ENCODE results near the gene UGT8. TPM values are rescaled to one million over a fixed set of nuclear protein-coding genes. Genes with fewer than 3 reads are reported as not detected.
A peak's percentile ranks its signal among the peaks of the same experiment; 100 is the strongest.
"Not testable (repeated sequence)": the region's sequence is repeated elsewhere in the genome, so short reads cannot be mapped to it uniquely, and the experiment has no call there.

Gene UGT8, protein sequence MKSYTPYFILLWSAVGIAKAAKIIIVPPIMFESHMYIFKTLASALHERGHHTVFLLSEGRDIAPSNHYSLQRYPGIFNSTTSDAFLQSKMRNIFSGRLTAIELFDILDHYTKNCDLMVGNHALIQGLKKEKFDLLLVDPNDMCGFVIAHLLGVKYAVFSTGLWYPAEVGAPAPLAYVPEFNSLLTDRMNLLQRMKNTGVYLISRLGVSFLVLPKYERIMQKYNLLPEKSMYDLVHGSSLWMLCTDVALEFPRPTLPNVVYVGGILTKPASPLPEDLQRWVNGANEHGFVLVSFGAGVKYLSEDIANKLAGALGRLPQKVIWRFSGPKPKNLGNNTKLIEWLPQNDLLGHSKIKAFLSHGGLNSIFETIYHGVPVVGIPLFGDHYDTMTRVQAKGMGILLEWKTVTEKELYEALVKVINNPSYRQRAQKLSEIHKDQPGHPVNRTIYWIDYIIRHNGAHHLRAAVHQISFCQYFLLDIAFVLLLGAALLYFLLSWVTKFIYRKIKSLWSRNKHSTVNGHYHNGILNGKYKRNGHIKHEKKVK
- total RNA-seq, result 0.12 TPM in 1 of 2 replicates, not detected in the other

DNA sequence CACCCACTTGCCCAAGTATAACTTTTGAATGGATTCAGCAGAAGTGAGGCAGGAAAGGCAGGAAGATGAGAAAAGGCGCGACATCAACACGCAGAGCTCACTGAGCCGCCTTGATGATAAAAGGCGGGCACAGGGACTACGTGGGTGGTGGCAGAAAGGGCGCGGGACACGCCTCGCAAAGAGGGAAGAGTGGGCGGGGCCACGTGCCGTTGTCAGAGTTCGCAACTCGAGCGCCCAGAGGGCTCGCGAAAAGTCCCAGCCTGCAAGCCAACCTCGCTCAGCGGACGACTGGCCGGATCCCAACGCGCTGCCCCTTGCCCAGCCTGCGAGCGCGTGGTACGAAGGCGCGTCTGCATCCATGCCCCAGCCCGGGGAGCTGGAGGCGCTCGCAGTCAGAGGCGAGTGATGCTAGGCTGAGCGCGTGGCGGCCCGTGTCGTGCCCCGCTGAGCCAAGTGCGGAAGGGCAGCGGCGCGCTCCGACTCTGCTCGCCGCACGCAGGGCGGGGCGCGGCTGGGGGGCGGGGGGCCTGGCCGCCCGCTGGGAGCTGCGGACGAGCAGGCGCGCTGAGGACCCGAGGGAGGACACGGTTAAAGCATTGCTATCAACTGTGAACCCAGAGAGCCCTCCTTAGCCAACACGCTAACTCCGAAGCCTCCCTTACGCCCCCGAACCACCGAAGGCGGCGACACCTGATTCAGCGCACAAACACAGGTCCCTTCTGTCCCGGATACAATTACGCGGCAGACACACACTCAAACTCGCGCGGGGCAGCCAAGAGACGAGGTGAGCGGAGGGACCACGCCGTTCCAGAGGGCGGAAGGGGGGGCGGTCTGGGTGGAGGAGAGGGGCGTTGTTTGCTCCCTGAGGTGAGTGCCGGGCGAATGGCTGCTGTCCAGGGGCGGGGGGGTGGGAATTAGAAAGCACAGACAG is at the start of gene UGT8:
Gene UGT8, plus strand, starts transcription at position 617 of the 931 bp plus-strand sequence. CDS start 24,074 bp downstream, outside the sequence.
- no peak within 1 kb of the TSS for H3K27ac Mint-ChIP-seq
- intact Hi-C loops (cut with micrococcal nuclease), result no loop called here
- H3K4me3 Mint-ChIP-seq, result peak within 1 kb of the TSS; percentile 61

DNA sequence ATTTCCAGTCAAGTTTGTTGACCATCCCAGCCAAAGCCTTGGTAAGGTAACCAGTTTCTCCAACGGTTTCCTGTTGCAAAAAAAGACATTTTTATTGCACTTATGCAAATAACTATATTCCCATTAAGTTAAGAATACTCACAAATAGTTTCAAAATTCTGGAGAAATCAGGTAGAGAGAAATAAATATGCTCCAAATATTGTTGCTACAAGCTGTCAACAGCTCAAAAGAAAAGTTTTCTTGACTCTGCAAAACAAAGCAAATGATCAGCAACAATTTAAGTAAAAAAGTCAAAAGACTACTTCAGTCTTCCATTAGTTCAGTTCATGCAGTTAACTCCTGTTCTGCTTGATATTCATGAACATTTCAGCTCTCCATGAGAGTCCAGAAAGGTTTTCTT is 49.0 kb upstream of the UGT8 start:
- Mint-ChIP-seq H3K36me3 (ENCODE audit: low read depth) (no peaks in the 10 kb centered on the region), H3K4me3 (no peak overlapping the region), H3K9me3 (no peaks in the 10 kb centered on the region), H3K27me3 (no peaks in the 10 kb centered on the region), H3K27ac (no peak overlapping the region), H3K4me1 (no peaks in the 10 kb centered on the region)
- DNase-seq, result no peak
- intact Hi-C loops (cut with micrococcal nuclease), result no loop called here

More for the DNA sequence above, at the start of gene UGT8:
- Mint-ChIP-seq H3K4me1 (peaks cover 1% of the 10 kb centered on the region), H3K9me3 (no peaks in the 10 kb centered on the region), H3K27me3 (peaks cover 37% of the 10 kb centered on the region), H3K36me3 (ENCODE audit: low read depth) (no peaks in the 10 kb centered on the region)
- DNase-seq, result peak; percentile 71

DNA sequence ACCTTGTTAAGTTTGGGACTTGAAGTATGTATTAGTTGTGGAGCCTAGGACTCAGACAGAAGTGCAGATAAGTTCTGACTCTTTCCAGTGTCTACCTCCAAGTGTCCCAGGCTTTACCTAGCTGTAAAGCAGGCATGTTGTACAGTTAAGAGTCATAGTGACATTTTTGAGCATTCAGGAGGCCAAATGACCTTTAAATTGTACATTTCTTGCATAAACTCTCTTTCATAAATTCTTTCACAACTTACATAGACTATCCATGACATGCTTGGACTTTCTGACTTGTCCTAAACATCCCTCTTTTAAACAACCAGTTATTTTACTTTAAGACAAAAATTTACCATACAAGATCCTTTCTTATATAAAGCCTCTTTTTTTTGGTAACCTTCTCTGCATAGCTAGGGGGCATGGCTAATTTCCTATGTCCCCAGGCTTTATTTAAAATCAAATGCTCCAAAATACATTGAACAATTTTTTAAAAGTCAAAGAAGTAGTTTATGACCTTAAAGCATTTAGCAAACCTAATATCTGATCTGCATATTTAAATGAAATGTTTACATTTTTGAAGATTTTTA is 40.1 kb upstream of the UGT8 start:
- DNase-seq, result no peak
- Mint-ChIP-seq H3K27ac (no peak overlapping the region), H3K27me3 (no peaks in the 10 kb centered on the region), H3K36me3 (ENCODE audit: low read depth) (no peaks in the 10 kb centered on the region), H3K9me3 (peaks cover 6% of the 10 kb centered on the region), H3K4me1 (no peaks in the 10 kb centered on the region), H3K4me3 (no peak overlapping the region)
- intact Hi-C loops (cut with micrococcal nuclease), result no loop called here

DNA sequence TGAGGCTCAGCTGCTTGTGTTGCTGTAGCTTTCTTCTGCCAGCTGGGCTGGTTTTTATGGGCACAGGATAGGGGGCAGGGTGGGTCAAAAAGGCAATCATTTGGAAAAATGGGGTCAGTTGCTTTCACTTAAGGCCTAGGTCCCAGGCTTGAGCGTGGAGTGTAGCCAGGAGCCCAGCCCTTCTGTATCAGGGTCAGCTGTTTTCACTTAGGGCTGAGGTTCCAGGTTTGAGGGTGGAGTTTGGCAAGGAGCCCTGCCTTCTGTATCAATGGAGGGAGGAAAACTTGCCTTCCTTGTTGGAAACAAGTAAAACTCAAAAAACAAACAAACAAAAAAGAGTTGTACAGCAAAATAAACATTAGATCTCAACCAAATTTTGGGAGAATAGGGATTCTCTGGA is 37.0 kb upstream of the UGT8 start:
- H3K36me3 Mint-ChIP-seq (ENCODE audit: low read depth), result no peaks in the 10 kb centered on the region
- no peak overlapping the region for H3K27ac Mint-ChIP-seq
- no peak overlapping the region for H3K4me3 Mint-ChIP-seq
- intact Hi-C loops (cut with micrococcal nuclease), result no loop called here
- no peak for DNase-seq
- H3K9me3 Mint-ChIP-seq, result peaks cover 6% of the 10 kb centered on the region
- H3K4me1 Mint-ChIP-seq, result no peaks in the 10 kb centered on the region
- no peaks in the 10 kb centered on the region for H3K27me3 Mint-ChIP-seq

DNA sequence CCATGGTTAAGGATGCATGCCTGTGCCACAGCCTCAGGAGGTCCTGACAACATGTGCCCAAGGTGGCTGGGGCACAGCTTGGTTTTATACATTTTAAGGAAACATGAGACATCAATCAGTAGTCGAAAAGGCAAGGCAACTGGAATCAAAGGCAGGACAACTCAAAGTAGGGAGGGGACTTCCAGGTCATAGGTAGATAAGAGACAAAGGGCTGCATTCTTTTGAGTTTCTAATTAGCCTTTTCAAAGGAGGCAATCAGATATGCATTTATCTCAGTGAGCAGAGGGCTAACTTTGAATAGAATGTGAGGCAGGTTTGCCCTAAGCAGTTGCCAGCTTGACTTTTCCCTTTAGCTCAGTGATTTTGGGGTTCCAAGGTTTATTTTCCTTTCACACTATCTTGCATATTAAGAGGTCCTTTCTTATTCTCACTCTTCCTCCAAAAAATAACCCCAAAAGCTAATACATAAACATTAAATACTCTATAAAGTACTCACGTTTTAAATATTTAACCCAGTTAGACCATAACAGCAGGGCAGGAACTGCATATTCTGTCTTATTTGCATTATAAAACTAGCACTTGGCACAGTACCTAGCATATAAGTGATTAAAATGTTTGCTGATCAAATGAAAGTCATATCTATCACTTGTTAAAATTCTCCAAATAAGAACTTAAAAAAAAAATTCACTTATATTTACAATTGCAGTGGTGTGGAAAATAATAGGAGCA is 36.3 kb upstream of the UGT8 start:
- intact Hi-C loops (cut with micrococcal nuclease), result no loop called here
- Mint-ChIP-seq H3K27me3 (no peaks in the 10 kb centered on the region), H3K9me3 (peaks cover 6% of the 10 kb centered on the region), H3K27ac (no peak overlapping the region), H3K4me1 (no peaks in the 10 kb centered on the region), H3K4me3 (no peak overlapping the region), H3K36me3 (ENCODE audit: low read depth) (no peaks in the 10 kb centered on the region)
- DNase-seq, result no peak

DNA sequence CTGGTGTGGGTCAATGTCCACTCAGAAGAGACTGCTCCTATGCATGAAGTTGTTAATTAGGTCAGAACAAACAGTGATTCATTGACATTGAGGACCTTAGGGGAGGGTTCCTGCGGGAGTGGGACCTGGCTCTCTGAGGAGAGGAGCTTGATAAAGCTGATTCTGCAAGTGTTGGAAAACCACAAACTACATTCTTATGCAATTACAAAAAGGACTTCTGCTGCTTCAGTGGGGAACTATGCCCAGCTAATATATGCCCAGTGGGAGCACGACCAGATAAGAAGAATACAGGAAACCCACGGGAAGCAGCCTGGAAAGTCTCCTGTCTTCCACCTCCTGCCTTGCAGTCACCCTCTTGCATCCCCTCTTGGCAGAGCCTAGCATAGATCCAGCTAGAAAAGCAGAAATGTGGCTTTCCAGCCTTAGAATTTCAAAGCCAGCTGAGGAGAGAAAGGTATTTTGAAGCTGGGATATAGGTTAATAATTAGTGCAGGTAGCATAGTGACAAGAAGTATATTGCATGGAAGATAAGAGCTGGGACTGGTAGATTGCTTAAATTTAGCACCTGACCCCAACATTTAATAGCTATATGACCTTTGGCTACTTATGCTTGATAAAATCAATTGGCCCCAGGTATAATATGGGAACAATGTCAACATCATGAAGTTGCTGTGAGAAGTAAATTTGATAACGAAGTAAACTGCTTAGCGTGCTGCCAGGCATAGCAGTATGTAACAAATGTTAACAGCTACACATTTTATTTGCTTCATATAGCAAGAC is 34.9 kb upstream of the UGT8 start:
- no peaks in the 10 kb centered on the region for H3K9me3 Mint-ChIP-seq
- intact Hi-C loops (cut with micrococcal nuclease), result no loop called here

GRCh38 chr4:114577386-114577785 is 21.2 kb upstream of the UGT8 start:
- Mint-ChIP-seq H3K36me3 (ENCODE audit: low read depth) (no peaks in the 10 kb centered on the region), H3K27me3 (no peaks in the 10 kb centered on the region), H3K4me1 (no peaks in the 10 kb centered on the region), H3K27ac (no peak overlapping the region), H3K4me3 (no peak overlapping the region), H3K9me3 (no peaks in the 10 kb centered on the region)
- DNase-seq, result no peak
- intact Hi-C loops (cut with micrococcal nuclease), result no loop called here

More for the DNA sequence above, 34.9 kb upstream of the UGT8 start:
- no peaks in the 10 kb centered on the region for H3K27me3 Mint-ChIP-seq
- no peak overlapping the region for H3K27ac Mint-ChIP-seq
- no peak for DNase-seq
- H3K36me3 Mint-ChIP-seq (ENCODE audit: low read depth), result no peaks in the 10 kb centered on the region
- H3K4me1 Mint-ChIP-seq, result no peaks in the 10 kb centered on the region
- H3K4me3 Mint-ChIP-seq, result no peak overlapping the region

DNA sequence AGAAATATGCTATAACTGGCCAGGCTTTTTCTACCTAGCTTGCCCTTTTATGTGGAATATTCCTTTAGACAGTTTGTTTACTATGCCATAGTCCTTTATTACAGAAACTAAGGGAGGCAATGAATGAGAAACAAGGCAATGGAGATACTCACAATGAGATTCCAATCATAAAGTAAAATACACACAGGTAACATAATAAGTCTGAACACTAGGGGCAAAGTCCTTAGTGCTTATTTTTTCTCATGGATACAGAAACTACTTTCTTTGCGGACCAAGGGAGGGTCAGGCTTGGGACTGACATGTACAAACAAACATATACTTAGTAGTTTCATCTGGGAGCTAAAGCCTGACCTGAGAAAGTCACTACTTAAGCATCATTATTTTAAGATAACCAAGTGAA is 16.0 kb upstream of the UGT8 start:
- no peaks in the 10 kb centered on the region for H3K27me3 Mint-ChIP-seq
- no peaks in the 10 kb centered on the region for H3K36me3 Mint-ChIP-seq (ENCODE audit: low read depth)
- no peaks in the 10 kb centered on the region for H3K9me3 Mint-ChIP-seq
- H3K4me1 Mint-ChIP-seq, result no peaks in the 10 kb centered on the region
- intact Hi-C loops (cut with micrococcal nuclease), result no loop called here
- H3K4me3 Mint-ChIP-seq, result no peak overlapping the region
- DNase-seq, result no peak
- no peak overlapping the region for H3K27ac Mint-ChIP-seq

DNA sequence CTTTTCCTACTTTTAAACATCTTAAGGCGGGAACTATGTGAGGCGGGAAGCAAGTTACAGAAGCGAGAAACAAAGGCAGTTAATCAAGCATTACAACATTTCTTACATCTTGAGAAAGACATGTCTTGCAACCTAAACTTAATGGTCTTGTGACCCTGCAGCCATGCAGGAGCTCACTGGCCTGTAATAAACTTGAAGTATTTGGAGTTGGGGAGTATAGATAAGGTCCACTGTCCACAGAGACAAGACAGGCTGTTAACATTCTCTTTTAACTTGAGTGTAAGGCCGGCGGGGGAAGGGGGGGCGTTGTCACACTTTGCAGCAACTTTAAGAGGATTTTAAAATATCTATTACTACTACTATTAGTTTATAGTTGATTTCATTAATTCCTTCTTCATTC is 10.3 kb upstream of the UGT8 start:
- DNase-seq, result no peak
- H3K27ac Mint-ChIP-seq, result no peak overlapping the region
- H3K4me3 Mint-ChIP-seq, result no peak overlapping the region
- intact Hi-C loops (cut with micrococcal nuclease), result no loop called here
- no peaks in the 10 kb centered on the region for H3K27me3 Mint-ChIP-seq
- H3K36me3 Mint-ChIP-seq (ENCODE audit: low read depth), result no peaks in the 10 kb centered on the region
- no peaks in the 10 kb centered on the region for H3K4me1 Mint-ChIP-seq
- no peaks in the 10 kb centered on the region for H3K9me3 Mint-ChIP-seq

DNA sequence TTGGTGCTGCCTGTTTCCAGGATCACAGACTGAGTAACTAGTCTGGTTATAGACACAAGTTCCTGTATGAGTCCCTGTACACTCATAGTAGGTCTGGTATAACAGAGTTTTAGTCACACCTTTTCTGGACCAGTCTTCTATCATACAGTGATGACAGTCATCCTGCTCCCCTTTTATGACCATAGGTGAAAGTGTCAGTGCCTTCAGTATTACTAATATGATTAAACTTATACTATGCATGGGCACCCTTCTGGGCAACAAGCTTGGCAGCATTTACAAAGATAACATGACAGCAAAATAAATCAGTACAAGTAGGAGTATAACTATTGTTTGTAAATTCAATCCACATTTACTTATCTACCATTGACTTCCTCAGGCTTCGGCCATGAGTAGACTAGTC is 8.2 kb upstream of the UGT8 start:
- H3K9me3 Mint-ChIP-seq; H3K27ac Mint-ChIP-seq; H3K4me1 Mint-ChIP-seq; H3K36me3 Mint-ChIP-seq (ENCODE audit: low read depth); DNase-seq; H3K27me3 Mint-ChIP-seq; intact Hi-C loops (cut with micrococcal nuclease); H3K4me3 Mint-ChIP-seq: not testable (repeated sequence)

DNA sequence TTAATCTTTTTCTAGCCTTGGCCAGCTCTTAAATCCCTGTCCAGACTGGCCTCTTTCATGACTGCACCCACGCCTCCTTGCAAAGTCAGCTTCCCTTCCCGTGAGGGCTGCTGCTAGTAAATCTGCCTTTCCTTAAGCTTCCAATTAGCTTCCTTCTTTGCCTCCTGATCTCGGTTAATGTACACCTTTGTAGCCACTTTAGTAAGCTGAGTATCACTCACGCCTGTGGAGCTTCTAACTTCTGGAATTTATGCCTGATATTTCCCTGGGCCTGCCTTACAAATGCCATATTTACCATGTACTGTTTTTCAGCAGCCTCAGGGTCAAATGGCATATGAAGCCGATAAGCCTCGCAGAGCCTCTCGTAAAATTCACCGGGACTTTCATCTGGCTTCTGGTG is 5.1 kb upstream of the UGT8 start:
- peaks cover 15% of the 10 kb centered on the region for H3K27me3 Mint-ChIP-seq
- no peak overlapping the region for H3K4me3 Mint-ChIP-seq
- H3K27ac Mint-ChIP-seq, result no peak overlapping the region
- intact Hi-C loops (cut with micrococcal nuclease), result no loop called here
- no peaks in the 10 kb centered on the region for H3K9me3 Mint-ChIP-seq
- DNase-seq, result no peak
- no peaks in the 10 kb centered on the region for H3K36me3 Mint-ChIP-seq (ENCODE audit: low read depth)
- H3K4me1 Mint-ChIP-seq, result no peaks in the 10 kb centered on the region

DNA sequence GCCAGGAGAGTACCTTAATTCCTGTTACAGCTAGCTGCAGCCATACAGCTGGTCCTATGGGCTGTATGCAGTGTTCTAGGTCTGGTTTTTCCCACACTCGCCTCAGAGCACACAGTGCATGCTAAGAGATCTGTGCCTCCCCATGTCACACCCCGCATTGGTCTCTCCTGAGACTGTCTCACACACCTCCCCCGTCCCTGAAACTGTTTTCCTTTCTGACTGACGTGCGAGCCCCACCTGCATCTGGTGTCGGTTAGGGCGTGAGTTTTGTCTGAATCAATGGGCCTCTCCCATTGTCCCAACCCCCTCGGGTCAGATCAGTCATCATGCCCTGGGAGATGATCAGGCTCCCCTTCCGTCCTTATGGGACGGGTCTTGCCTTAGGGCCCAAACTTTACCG is 3.4 kb upstream of the UGT8 start:
- H3K36me3 Mint-ChIP-seq (ENCODE audit: low read depth), result no peaks in the 10 kb centered on the region
- H3K27me3 Mint-ChIP-seq, result peaks cover 30% of the 10 kb centered on the region
- no peak overlapping the region for H3K27ac Mint-ChIP-seq
- no peak for DNase-seq
- H3K9me3 Mint-ChIP-seq, result no peaks in the 10 kb centered on the region
- H3K4me1 Mint-ChIP-seq, result peaks cover 1% of the 10 kb centered on the region
- no peak overlapping the region for H3K4me3 Mint-ChIP-seq
- intact Hi-C loops (cut with micrococcal nuclease), result no loop called here

DNA sequence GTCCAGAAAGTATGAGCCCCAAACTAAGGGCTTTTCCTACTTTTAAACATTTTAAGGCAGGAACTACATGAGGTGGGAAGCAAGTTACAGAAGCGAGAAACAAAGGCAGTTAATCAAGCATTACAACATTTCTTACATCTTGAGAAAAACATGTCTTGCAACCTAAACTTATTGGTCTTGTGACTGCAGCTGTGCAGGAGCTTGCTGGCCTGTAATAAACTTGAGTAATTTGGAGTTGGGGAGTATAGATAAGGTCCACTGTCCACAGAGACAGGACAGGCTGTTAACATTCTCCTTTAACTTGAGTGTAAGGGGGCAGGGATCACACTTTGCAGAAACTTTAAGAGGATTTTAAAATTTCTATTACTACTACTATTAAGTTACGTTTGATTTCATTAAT is 2.7 kb upstream of the UGT8 start:
- H3K9me3 Mint-ChIP-seq, result no peaks in the 10 kb centered on the region

More for the DNA sequence above, 2.7 kb upstream of the UGT8 start:
- H3K27ac Mint-ChIP-seq, result no peak overlapping the region
- intact Hi-C loops (cut with micrococcal nuclease), result no loop called here
- no peak for DNase-seq
- peaks cover 1% of the 10 kb centered on the region for H3K4me1 Mint-ChIP-seq
- H3K4me3 Mint-ChIP-seq, result no peak overlapping the region
- peaks cover 37% of the 10 kb centered on the region for H3K27me3 Mint-ChIP-seq
- no peaks in the 10 kb centered on the region for H3K36me3 Mint-ChIP-seq (ENCODE audit: low read depth)

All from activated CD4-positive, alpha-beta T cell treated with anti-CD3 and anti-CD28 coated beads, Interleukin-2, amount 10 ng/mL, durations not matched to agents 24 days and 14 days (primary cell).